ENCODE data around the gene PNMT.

The PNMT gene

DNA sequence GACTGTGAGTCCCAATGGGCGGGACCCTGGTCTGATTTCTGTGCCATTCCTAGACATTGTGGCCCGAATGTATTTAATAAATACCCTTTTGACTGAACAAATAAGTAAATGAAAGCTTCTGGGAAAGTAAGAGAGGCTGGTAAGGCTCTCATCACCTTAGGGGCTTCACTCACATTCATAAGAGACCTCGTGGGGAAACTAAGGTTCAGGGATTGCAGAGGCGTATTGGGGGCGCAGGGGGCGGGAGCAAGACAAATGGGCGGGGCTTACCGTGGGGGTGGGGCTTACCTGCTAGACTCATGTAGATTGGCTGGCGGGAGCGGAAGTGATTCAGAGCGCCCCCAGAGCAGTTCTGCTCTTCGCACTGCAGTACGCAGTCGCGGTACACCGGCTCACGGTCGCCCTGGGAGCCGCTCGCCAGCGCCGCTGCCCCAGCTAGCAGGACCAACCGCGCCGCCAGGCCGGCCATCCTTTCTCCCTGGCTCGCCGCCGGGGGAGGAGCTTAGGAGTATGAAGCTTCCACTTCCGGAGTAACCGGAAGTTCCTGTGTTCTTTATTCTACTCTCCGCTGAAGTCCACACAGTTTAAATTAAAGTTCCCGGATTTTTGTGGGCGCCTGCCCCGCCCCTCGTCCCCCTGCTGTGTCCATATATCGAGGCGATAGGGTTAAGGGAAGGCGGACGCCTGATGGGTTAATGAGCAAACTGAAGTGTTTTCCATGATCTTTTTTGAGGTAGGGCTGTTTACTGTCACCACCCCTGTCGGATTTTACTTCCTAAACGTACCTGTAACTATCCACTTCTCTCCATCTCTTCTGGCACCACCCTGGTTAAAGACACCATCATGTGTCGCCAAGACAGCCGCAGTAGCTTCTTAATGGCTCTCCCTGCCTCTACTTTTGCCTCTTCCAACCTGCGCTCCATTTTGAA is 19.6 kb downstream of the PNMT start, which contains the start of gene PGAP3 (continued):
- TF ChIP-seq ZNF239 (tag by site-specific recombination; IDR thresholded peaks at IDR 0.05), result no peak
- no peak for TF ChIP-seq ZNF654 (tag by site-specific recombination; IDR thresholded peaks at IDR 0.05; ENCODE audit: low read depth)
- TF ChIP-seq EGR2 (tag by site-specific recombination; IDR thresholded peaks at IDR 0.05; ENCODE audit: low read depth), result peak; percentile 42; the same call in 1 of the 2 replicates
- peak; percentile 69; the same call in 1 of the 2 replicates for TF ChIP-seq PATZ1 (tag by site-specific recombination; IDR thresholded peaks at IDR 0.05)
- TF ChIP-seq ZNF248 (tag by site-specific recombination; IDR thresholded peaks at IDR 0.05), result no peak
- TF ChIP-seq ZNF426 (tag by site-specific recombination; IDR thresholded peaks at IDR 0.05), result no peak
- no peak for TF ChIP-seq AEBP2 (tag by site-specific recombination; IDR thresholded peaks at IDR 0.05; ENCODE audit: borderline replicate concordance)
- no peak for TF ChIP-seq PRDM4 (tag by site-specific recombination; IDR thresholded peaks at IDR 0.05)
- no peak for TF ChIP-seq PRDM2 (tag by site-specific recombination; IDR thresholded peaks at IDR 0.05; ENCODE audit: borderline replicate concordance)
- peak; percentile 65; the same call in 1 of the 2 replicates for TF ChIP-seq ZNF324 (tag by site-specific recombination; IDR thresholded peaks at IDR 0.05)
- TF ChIP-seq ZBTB1 (tag by site-specific recombination; IDR thresholded peaks at IDR 0.05), result no peak
- TF ChIP-seq ZNF10 (tag by site-specific recombination; IDR thresholded peaks at IDR 0.05), result no peak
- TF ChIP-seq, protein P1, sequence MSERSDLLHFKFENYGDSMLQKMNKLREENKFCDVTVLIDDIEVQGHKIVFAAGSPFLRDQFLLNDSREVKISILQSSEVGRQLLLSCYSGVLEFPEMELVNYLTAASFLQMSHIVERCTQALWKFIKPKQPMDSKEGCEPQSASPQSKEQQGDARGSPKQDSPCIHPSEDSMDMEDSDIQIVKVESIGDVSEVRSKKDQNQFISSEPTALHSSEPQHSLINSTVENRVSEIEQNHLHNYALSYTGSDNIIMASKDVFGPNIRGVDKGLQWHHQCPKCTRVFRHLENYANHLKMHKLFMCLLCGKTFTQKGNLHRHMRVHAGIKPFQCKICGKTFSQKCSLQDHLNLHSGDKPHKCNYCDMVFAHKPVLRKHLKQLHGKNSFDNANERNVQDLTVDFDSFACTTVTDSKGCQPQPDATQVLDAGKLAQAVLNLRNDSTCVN (tag by site-specific recombination; optimal IDR thresholded peaks at IDR 0.05), result peak; percentile 32
- TF ChIP-seq ZNF202 (tag by site-specific recombination; IDR thresholded peaks at IDR 0.05; ENCODE audit: borderline replicate concordance), result no peak
- TF ChIP-seq ZBTB10 (tag by site-specific recombination; IDR thresholded peaks at IDR 0.05), result peak; percentile 51; the same call in 1 of the 2 replicates
- TF ChIP-seq, protein P2, sequence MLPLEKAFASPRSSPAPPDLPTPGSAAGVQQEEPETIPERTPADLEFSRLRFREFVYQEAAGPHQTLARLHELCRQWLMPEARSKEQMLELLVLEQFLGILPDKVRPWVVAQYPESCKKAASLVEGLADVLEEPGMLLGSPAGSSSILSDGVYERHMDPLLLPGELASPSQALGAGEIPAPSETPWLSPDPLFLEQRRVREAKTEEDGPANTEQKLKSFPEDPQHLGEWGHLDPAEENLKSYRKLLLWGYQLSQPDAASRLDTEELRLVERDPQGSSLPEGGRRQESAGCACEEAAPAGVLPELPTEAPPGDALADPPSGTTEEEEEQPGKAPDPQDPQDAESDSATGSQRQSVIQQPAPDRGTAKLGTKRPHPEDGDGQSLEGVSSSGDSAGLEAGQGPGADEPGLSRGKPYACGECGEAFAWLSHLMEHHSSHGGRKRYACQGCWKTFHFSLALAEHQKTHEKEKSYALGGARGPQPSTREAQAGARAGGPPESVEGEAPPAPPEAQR (tag by site-specific recombination; IDR thresholded peaks at IDR 0.05), result no peak
- no peak for TF ChIP-seq ZNF112 (tag by site-specific recombination; IDR thresholded peaks at IDR 0.05)
